ENCODE results near the gene DEPDC1B.

DNA sequence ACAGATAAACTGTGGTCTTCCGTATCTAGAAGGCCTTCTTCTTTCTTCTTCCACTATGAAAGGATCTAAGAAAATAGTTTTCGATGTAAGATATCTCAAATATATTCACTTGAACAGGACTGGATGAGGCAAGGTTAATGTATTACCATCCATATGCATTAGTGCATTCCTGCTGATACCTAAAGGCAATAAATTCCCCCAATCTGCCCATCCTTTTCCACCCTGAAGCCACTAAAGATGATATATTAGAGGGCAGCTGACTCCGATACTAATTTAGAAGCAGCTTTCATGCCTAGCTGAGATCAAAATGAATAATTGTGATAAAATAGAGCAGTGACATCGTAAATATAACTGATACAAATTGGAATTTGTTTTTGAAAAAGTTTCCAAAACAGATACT lies 63.3 kb downstream of the DEPDC1B start:
- TF ChIP-seq TCF4 (CRISPR knock-in tag; IDR thresholded peaks at IDR 0.05; ENCODE audit: borderline replicate concordance) (no peak), ESRRG (CRISPR knock-in tag; IDR thresholded peaks at IDR 0.05) (no peak), ZFP30 (CRISPR knock-in tag; IDR thresholded peaks at IDR 0.05) (no peak), ZNF70 (CRISPR knock-in tag; IDR thresholded peaks at IDR 0.05) (no peak), ARNTL (CRISPR knock-in tag; IDR thresholded peaks at IDR 0.05; ENCODE audit: borderline replicate concordance, low read depth) (no peak), ZNF8 (CRISPR knock-in tag; IDR thresholded peaks at IDR 0.05) (no peak), ZFP3 (CRISPR knock-in tag; IDR thresholded peaks at IDR 0.05) (no peak)
- TF ChIP-seq, protein P1, sequence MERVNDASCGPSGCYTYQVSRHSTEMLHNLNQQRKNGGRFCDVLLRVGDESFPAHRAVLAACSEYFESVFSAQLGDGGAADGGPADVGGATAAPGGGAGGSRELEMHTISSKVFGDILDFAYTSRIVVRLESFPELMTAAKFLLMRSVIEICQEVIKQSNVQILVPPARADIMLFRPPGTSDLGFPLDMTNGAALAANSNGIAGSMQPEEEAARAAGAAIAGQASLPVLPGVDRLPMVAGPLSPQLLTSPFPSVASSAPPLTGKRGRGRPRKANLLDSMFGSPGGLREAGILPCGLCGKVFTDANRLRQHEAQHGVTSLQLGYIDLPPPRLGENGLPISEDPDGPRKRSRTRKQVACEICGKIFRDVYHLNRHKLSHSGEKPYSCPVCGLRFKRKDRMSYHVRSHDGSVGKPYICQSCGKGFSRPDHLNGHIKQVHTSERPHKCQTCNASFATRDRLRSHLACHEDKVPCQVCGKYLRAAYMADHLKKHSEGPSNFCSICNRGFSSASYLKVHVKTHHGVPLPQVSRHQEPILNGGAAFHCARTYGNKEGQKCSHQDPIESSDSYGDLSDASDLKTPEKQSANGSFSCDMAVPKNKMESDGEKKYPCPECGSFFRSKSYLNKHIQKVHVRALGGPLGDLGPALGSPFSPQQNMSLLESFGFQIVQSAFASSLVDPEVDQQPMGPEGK (CRISPR knock-in tag; IDR thresholded peaks at IDR 0.05; ENCODE audit: borderline replicate concordance) = no peak
- TF ChIP-seq, protein P2, sequence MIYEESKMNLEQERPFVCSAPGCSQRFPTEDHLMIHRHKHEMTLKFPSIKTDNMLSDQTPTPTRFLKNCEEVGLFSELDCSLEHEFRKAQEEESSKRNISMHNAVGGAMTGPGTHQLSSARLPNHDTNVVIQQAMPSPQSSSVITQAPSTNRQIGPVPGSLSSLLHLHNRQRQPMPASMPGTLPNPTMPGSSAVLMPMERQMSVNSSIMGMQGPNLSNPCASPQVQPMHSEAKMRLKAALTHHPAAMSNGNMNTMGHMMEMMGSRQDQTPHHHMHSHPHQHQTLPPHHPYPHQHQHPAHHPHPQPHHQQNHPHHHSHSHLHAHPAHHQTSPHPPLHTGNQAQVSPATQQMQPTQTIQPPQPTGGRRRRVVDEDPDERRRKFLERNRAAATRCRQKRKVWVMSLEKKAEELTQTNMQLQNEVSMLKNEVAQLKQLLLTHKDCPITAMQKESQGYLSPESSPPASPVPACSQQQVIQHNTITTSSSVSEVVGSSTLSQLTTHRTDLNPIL (CRISPR knock-in tag; IDR thresholded peaks at IDR 0.05; ENCODE audit: low read depth) = no peak

Measured in SK-N-SH treated with all-trans-retinoic acid at 6 μM for 48 hours (cell line).